HEK293 (cell line): Measurements from ENCODE around the gene TOR1AIP2.

Experiments used
- CTCF ChIA-PET: fragments of 350-600 bp; formaldehyde crosslinking; extraction: SDS; loops from one replicate; lab custom pipeline; 2021; ENCODE audit warnings: antibody characterized with exemption; lab: Yijun Ruan, JAX
- POLR2A ChIA-PET: fragments of 300-600 bp; formaldehyde crosslinking; extraction: SDS; loops from one replicate; lab custom pipeline; 2020; ENCODE audit warnings: antibody characterized with exemption, inconsistent platforms; lab: Yijun Ruan, JAX
- H3K27ac ChIP-seq: fragments of 200-500 bp; sonication (Bioruptor generic); 2 replicates; pipeline ENCODE4 v1.5.1; 2014; ENCODE audit warnings: low read depth, low read length, control low read depth, inconsistent platforms; ENCODE audit errors: extremely low read depth
- H3K36me3 ChIP-seq, 2 experiments: fragments of 200-500 bp in 1 of 2; sonication (Bioruptor generic) in 1 of 2; 1 replicate in 1 of 2; 2 replicates in 1 of 2; pipeline ENCODE4 v1.5.1; 2014 to 2017; ENCODE audit warnings: inconsistent platforms in 2 of 2, low read length in 2 of 2; ENCODE audit not compliant: control insufficient read depth in 2 of 2, insufficient read depth in 1 of 2
- H3K4me1 ChIP-seq: fragments of 200-500 bp; sonication (Bioruptor generic); 2 replicates; pipeline ENCODE4 v1.5.1; 2014; ENCODE audit warnings: mild to moderate bottlenecking, low read length, inconsistent platforms; ENCODE audit not compliant: control insufficient read depth, insufficient read depth
- H3K4me3 ChIP-seq: 2 replicates; pipeline ENCODE4 v1.5.1; 2011; ENCODE audit warnings: low read depth, mild to moderate bottlenecking, control low read depth, low read length, moderate library complexity
- H3K9me3 ChIP-seq: fragments of 200-500 bp; sonication (Bioruptor generic); 2 replicates; pipeline ENCODE4 v1.5.1; 2014; ENCODE audit warnings: low read depth, low read length, inconsistent platforms; ENCODE audit not compliant: control insufficient read depth, insufficient read depth
- BCL11A ChIP-seq: fragments of 450-650 bp; formaldehyde crosslinking; IDR thresholded peaks from 2 replicates; pipeline ENCODE4 v1.5.1; 2016; ENCODE audit warnings: low read depth, missing biosample characterization, missing genetic modification characterization
- FEZF1 ChIP-seq: fragments of 450-650 bp; formaldehyde crosslinking; IDR thresholded peaks from 2 replicates; pipeline ENCODE4 v1.5.1; 2016; ENCODE audit warnings: missing biosample characterization, missing genetic modification characterization
- IKZF3 ChIP-seq: fragments of 450-650 bp; IDR thresholded peaks from 2 replicates; pipeline ENCODE4 v1.5.0; 2018; ENCODE audit warnings: missing biosample characterization, mild to moderate bottlenecking, missing genetic modification characterization, moderate library complexity
- PRDM6 ChIP-seq: fragments of 450-650 bp; formaldehyde crosslinking; IDR thresholded peaks from 2 replicates; pipeline ENCODE4 v1.5.1; 2017; ENCODE audit warnings: missing biosample characterization, missing genetic modification characterization
- REPIN1 ChIP-seq: fragments of 450-650 bp; formaldehyde crosslinking; IDR thresholded peaks from 2 replicates; pipeline ENCODE4 v1.5.1; 2017; ENCODE audit warnings: missing biosample characterization, missing genetic modification characterization, low read depth
- SCRT2 ChIP-seq: fragments of 450-650 bp; formaldehyde crosslinking; IDR thresholded peaks from 2 replicates; pipeline ENCODE4 v1.5.1; 2016; ENCODE audit warnings: missing biosample characterization, missing genetic modification characterization
- ZEB2 ChIP-seq: fragments of 450-650 bp; formaldehyde crosslinking; IDR thresholded peaks from 2 replicates; pipeline ENCODE4 v1.5.1; 2016; ENCODE audit warnings: missing biosample characterization, missing genetic modification characterization
- ZFP3 ChIP-seq: fragments of 450-650 bp; formaldehyde crosslinking; IDR thresholded peaks from 2 replicates; pipeline ENCODE4 v1.5.1; 2016; ENCODE audit warnings: low read depth, missing biosample characterization, missing genetic modification characterization
- ZNF10 ChIP-seq: fragments of 450-650 bp; formaldehyde crosslinking; IDR thresholded peaks from 2 replicates; pipeline ENCODE4 v1.5.1; 2017; ENCODE audit warnings: missing biosample characterization, missing genetic modification characterization
- ZNF114 ChIP-seq: fragments of 450-650 bp; formaldehyde crosslinking; IDR thresholded peaks from 2 replicates; pipeline ENCODE4 v1.5.0; 2017; ENCODE audit warnings: missing biosample characterization, missing genetic modification characterization
- ZNF132 ChIP-seq: fragments of 450-650 bp; formaldehyde crosslinking; IDR thresholded peaks from 2 replicates; pipeline ENCODE4 v1.5.1; 2017; ENCODE audit warnings: missing biosample characterization, missing genetic modification characterization, borderline replicate concordance
- ZNF155 ChIP-seq: fragments of 450-650 bp; formaldehyde crosslinking; IDR thresholded peaks from 2 replicates; pipeline ENCODE4 v1.5.1; 2016; ENCODE audit warnings: missing biosample characterization, missing genetic modification characterization
- ZNF24 ChIP-seq: fragments of 450-650 bp; formaldehyde crosslinking; IDR thresholded peaks from 2 replicates; pipeline ENCODE4 v1.5.1; 2016; ENCODE audit warnings: missing biosample characterization, missing genetic modification characterization
- ZNF280D ChIP-seq: fragments of 450-650 bp; formaldehyde crosslinking; IDR thresholded peaks from 2 replicates; pipeline ENCODE4 v1.5.1; 2016; ENCODE audit warnings: missing biosample characterization, missing genetic modification characterization
- ZNF302 ChIP-seq: fragments of 450-650 bp; formaldehyde crosslinking; IDR thresholded peaks from 2 replicates; pipeline ENCODE4 v1.5.1; 2016; ENCODE audit warnings: missing biosample characterization, missing genetic modification characterization, low read depth
- ZNF366 ChIP-seq: fragments of 450-650 bp; formaldehyde crosslinking; conservative IDR thresholded peaks from 2 replicates; pipeline ENCODE4 v1.5.1; 2016; ENCODE audit warnings: missing biosample characterization, missing genetic modification characterization
- ZNF394 ChIP-seq: fragments of 450-650 bp; formaldehyde crosslinking; IDR thresholded peaks from 2 replicates; pipeline ENCODE4 v1.5.1; 2016; ENCODE audit warnings: missing biosample characterization, missing genetic modification characterization, mild to moderate bottlenecking, moderate library complexity, borderline replicate concordance
- ZNF433 ChIP-seq: fragments of 450-650 bp; formaldehyde crosslinking; IDR thresholded peaks from 2 replicates; pipeline ENCODE4 v1.5.1; 2016; ENCODE audit warnings: missing biosample characterization, missing genetic modification characterization, low read depth
- ZNF548 ChIP-seq: fragments of 450-650 bp; formaldehyde crosslinking; IDR thresholded peaks from 2 replicates; pipeline ENCODE4 v1.5.1; 2016; ENCODE audit warnings: missing biosample characterization, missing genetic modification characterization
- ZNF600 ChIP-seq: fragments of 450-650 bp; formaldehyde crosslinking; IDR thresholded peaks from 2 replicates; pipeline ENCODE4 v1.5.1; 2016; ENCODE audit warnings: missing biosample characterization, missing genetic modification characterization
- ZNF664 ChIP-seq: fragments of 450-650 bp; formaldehyde crosslinking; IDR thresholded peaks from 2 replicates; pipeline ENCODE4 v1.5.1; 2016; ENCODE audit warnings: missing biosample characterization, missing genetic modification characterization
- ZNF747 ChIP-seq: fragments of 450-650 bp; formaldehyde crosslinking; IDR thresholded peaks from 2 replicates; pipeline ENCODE4 v1.5.1; 2016; ENCODE audit warnings: missing biosample characterization, missing genetic modification characterization
- TF ChIP-seq, protein P1 (sequence below): fragments of 450-650 bp; formaldehyde crosslinking; conservative IDR thresholded peaks from 2 replicates; pipeline ENCODE4 v1.5.1; 2016; ENCODE audit warnings: low read depth, missing biosample characterization, missing genetic modification characterization
- TF ChIP-seq, protein P2 (sequence below): fragments of 450-650 bp; formaldehyde crosslinking; IDR thresholded peaks from 2 replicates; pipeline ENCODE4 v1.5.1; 2016; ENCODE audit warnings: missing biosample characterization, missing genetic modification characterization
- TF ChIP-seq, protein P3 (sequence below): fragments of 450-650 bp; formaldehyde crosslinking; IDR thresholded peaks from 2 replicates; pipeline ENCODE4 v1.5.1; 2016; ENCODE audit warnings: missing biosample characterization, missing genetic modification characterization

Gene TOR1AIP2

DNA sequence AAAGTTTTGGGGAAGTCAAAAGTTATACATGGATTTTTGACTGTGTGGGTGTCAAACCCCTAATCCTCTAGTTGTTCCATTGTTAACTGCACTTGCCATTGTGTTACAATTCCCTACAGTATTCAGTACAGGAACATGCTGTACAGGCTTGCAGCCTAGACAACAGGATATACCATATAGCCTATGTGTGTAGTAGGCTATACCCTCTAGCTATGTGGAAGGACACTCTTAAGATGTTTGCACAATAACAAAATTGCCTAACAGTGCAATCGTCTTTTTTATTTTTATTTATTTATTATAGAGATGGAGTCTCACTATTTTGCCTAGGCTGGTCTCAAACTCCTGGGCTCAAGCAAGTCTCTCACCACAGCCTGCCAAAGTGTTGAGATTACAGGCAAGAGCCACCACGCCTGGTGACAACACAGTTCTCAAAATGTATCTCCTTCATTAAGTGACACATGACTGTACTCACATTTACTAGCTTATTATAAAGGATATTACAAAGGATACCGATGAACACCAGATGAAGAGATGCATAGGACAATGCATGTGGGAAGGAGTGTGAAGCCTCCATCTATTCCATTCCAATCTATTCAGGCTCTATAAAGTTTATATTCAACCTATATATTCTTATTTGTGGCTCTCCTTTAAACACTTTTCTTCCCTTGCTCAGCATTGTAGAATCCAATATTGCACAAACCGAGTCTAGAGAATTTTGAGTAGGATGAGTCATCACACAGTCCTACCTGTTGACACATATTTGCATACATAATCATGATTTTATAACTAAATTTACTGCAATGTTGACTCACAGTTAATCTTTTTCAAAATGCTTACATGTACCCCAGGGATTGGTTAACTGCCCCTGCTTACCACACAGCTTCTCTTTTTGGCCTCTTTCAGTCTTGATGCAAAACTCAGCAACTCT lies 48.6 kb upstream of the TOR1AIP2 start:
- peaks cover 20% of the 10 kb centered on the region for H3K4me1 ChIP-seq
- H3K36me3 ChIP-seq: no peaks in the 10 kb centered on the region
- H3K9me3 ChIP-seq: no peaks in the 10 kb centered on the region
- ChIA-PET CTCF (interaction anchor here (0.9 to 1.0 kb wide), 2 partner anchors 8 to 43 kb away, joined by 3 read pairs; no protein-coding TSS in a partner anchor), POLR2A (no interaction called here)
- 0 out of 2 replicates have a peak overlapping the region, but pooled peaks have one; percentile 7 for H3K27ac ChIP-seq
- H3K4me3 ChIP-seq: no peak overlapping the region
- no peak for TF ChIP-seq ZNF548
- peak; percentile 85 for TF ChIP-seq PRDM6 (tag by site-specific recombination)
- no peak for TF ChIP-seq ZNF433
- peak; percentile 45; the same call in 1 of the 2 replicates for TF ChIP-seq ZNF366 (tag by site-specific recombination)
- TF ChIP-seq ZEB2 (tag by site-specific recombination): peak; percentile 65; the same call in 1 of the 2 replicates
- 0 out of 2 replicates have a peak, but pooled peaks have one; percentile 9 for TF ChIP-seq BCL11A (tag by site-specific recombination)
- TF ChIP-seq, protein P1, sequence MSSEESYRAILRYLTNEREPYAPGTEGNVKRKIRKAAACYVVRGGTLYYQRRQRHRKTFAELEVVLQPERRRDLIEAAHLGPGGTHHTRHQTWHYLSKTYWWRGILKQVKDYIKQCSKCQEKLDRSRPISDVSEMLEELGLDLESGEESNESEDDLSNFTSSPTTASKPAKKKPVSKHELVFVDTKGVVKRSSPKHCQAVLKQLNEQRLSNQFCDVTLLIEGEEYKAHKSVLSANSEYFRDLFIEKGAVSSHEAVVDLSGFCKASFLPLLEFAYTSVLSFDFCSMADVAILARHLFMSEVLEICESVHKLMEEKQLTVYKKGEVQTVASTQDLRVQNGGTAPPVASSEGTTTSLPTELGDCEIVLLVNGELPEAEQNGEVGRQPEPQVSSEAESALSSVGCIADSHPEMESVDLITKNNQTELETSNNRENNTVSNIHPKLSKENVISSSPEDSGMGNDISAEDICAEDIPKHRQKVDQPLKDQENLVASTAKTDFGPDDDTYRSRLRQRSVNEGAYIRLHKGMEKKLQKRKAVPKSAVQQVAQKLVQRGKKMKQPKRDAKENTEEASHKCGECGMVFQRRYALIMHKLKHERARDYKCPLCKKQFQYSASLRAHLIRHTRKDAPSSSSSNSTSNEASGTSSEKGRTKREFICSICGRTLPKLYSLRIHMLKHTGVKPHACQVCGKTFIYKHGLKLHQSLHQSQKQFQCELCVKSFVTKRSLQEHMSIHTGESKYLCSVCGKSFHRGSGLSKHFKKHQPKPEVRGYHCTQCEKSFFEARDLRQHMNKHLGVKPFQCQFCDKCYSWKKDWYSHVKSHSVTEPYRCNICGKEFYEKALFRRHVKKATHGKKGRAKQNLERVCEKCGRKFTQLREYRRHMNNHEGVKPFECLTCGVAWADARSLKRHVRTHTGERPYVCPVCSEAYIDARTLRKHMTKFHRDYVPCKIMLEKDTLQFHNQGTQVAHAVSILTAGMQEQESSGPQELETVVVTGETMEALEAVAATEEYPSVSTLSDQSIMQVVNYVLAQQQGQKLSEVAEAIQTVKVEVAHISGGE (tag by site-specific recombination): no peak
- no peak for TF ChIP-seq ZNF747
- TF ChIP-seq ZNF280D (tag by site-specific recombination): no peak
- TF ChIP-seq ZNF114 (tag by site-specific recombination): no peak
- no peak for TF ChIP-seq REPIN1 (tag by site-specific recombination)
- TF ChIP-seq, protein P2, sequence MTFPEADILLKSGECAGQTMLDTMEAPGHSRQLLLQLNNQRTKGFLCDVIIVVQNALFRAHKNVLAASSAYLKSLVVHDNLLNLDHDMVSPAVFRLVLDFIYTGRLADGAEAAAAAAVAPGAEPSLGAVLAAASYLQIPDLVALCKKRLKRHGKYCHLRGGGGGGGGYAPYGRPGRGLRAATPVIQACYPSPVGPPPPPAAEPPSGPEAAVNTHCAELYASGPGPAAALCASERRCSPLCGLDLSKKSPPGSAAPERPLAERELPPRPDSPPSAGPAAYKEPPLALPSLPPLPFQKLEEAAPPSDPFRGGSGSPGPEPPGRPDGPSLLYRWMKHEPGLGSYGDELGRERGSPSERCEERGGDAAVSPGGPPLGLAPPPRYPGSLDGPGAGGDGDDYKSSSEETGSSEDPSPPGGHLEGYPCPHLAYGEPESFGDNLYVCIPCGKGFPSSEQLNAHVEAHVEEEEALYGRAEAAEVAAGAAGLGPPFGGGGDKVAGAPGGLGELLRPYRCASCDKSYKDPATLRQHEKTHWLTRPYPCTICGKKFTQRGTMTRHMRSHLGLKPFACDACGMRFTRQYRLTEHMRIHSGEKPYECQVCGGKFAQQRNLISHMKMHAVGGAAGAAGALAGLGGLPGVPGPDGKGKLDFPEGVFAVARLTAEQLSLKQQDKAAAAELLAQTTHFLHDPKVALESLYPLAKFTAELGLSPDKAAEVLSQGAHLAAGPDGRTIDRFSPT (tag by site-specific recombination): peak; percentile 83
- peak; percentile 98 for TF ChIP-seq SCRT2 (tag by site-specific recombination)
- no peak for TF ChIP-seq ZFP3
- TF ChIP-seq ZNF10 (tag by site-specific recombination): no peak
- TF ChIP-seq, protein P3, sequence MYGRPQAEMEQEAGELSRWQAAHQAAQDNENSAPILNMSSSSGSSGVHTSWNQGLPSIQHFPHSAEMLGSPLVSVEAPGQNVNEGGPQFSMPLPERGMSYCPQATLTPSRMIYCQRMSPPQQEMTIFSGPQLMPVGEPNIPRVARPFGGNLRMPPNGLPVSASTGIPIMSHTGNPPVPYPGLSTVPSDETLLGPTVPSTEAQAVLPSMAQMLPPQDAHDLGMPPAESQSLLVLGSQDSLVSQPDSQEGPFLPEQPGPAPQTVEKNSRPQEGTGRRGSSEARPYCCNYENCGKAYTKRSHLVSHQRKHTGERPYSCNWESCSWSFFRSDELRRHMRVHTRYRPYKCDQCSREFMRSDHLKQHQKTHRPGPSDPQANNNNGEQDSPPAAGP (tag by site-specific recombination): no peak
- no peak for TF ChIP-seq ZNF155
- TF ChIP-seq ZNF132: no peak
- TF ChIP-seq FEZF1 (tag by site-specific recombination): peak; percentile 65
- TF ChIP-seq ZNF394 (tag by site-specific recombination): peak; percentile 62; the same call in 1 of the 2 replicates
- TF ChIP-seq IKZF3: peak; percentile 35; the same call in 1 of the 2 replicates
- no peak for TF ChIP-seq ZNF664 (tag by site-specific recombination)
- no peak for TF ChIP-seq ZNF600 (tag by site-specific recombination)
- peak; percentile 21; the same call in 1 of the 2 replicates for TF ChIP-seq ZNF24 (tag by site-specific recombination)
- TF ChIP-seq ZNF302 (tag by site-specific recombination): no peak
